ENCODE measurements around the gene HBQ1.

The HBQ1 gene

DNA sequence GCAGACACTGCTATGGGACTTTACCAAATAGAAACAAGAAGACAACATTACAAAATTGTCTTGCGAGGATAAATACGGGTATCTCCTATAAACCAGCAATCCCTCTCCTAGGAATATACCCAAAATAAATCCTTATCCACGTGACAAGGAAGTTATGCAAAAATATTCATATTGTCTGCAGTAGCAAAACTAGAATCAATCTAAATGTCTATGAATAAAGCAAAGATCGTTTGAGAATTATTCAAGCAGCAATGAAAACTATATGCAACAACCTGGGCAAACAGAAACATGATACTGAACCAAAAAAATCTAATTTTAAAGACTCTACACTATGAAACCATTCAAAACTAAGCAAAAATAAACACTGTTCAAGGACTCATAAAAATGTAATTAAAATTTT lies 39.8 kb downstream of the HBQ1 start:
- H3K4me3 ChIP-seq (ENCODE audit: low read depth, low read length): no peak overlapping the region
- ChIA-PET CTCF (interaction anchor here (0.6 kb wide), 1 partner anchor 9 kb away, joined by 3 read pairs; no protein-coding TSS in a partner anchor), POLR2A (interaction anchor here (2.5 kb wide), 1 partner anchor 8 kb away, joined by 6 read pairs; no protein-coding TSS in a partner anchor)
- TF ChIP-seq, protein P1, sequence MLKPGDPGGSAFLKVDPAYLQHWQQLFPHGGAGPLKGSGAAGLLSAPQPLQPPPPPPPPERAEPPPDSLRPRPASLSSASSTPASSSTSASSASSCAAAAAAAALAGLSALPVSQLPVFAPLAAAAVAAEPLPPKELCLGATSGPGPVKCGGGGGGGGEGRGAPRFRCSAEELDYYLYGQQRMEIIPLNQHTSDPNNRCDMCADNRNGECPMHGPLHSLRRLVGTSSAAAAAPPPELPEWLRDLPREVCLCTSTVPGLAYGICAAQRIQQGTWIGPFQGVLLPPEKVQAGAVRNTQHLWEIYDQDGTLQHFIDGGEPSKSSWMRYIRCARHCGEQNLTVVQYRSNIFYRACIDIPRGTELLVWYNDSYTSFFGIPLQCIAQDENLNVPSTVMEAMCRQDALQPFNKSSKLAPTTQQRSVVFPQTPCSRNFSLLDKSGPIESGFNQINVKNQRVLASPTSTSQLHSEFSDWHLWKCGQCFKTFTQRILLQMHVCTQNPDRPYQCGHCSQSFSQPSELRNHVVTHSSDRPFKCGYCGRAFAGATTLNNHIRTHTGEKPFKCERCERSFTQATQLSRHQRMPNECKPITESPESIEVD (tag by site-specific recombination; IDR thresholded peaks at IDR 0.05): peak; percentile 74
- no peak for TF ChIP-seq ZNF354C (tag by site-specific recombination; IDR thresholded peaks at IDR 0.05; ENCODE audit: borderline replicate concordance, low read depth)
- no peak for TF ChIP-seq KLF8 (tag by site-specific recombination; IDR thresholded peaks at IDR 0.05)
- no peak overlapping the region for H3K27ac ChIP-seq (ENCODE audit: extremely low read depth, low read depth, low read length)
- no peaks in the 10 kb centered on the region for H3K9me3 ChIP-seq (ENCODE audit: control insufficient read depth, insufficient read depth, low read depth, low read length)
- peaks cover 71 to 83% of the 10 kb centered on the region in 2 experiments; a peak in 2 of 3 replicates for H3K36me3 ChIP-seq (ENCODE audit: control insufficient read depth in 2 of 2, insufficient read depth in 1 of 2, low read length in 2 of 2)
- no peaks in the 10 kb centered on the region for H3K4me1 ChIP-seq (ENCODE audit: control insufficient read depth, insufficient read depth, low read length)

DNA sequence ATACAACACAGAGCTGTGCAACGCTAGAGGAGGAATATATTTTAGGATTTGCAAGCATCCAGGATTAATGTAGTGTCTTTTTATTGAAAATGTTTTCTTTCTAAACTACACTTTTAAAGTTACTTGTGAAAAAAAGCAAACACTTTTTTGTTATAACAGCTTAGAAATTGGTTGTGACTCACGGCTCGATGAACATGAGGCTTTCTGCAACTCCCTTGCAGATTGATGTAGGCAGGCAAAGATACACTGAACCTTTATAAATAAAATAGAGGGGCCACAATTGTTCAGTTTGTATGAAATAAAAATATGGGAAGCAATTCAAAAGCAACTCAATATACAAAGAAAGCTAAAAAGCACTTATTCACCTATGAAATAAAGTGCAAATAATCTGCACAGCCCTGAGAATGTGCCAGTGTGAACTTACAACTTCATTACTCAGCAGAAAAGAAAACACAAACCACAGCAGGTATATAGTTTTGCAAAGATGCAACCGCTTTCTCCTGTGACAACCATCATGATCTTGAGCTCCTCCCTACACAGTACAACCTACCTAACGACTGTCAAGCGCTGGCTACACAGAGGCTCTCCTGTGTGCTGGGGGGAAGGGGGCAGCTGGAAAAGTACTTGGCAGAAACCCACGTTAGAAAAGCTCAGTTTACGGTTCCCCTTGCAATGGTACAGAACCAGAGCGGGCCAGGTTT lies 48.0 kb downstream of the HBQ1 start:
- POLR2A ChIA-PET: interaction anchor here (0.7 to 3.9 kb wide), 7 partner anchors 10 to 175 kb away, joined by 3 to 31 read pairs (median 4); partner anchors contain the start of genes AXIN1, POLR3K and SNRNP25
- peak overlapping the region; percentile 89 for H3K4me3 ChIP-seq (ENCODE audit: low read depth, low read length)
- no peaks in the 10 kb centered on the region for H3K9me3 ChIP-seq (ENCODE audit: control insufficient read depth, insufficient read depth, low read depth, low read length)
- peak overlapping the region; percentile 99 for H3K27ac ChIP-seq (ENCODE audit: extremely low read depth, low read depth, low read length)
- TF ChIP-seq KLF8 (tag by site-specific recombination; IDR thresholded peaks at IDR 0.05) (no peak), ZNF629 (tag by site-specific recombination; IDR thresholded peaks at IDR 0.05) (no peak), PRDM1 (tag by site-specific recombination; IDR thresholded peaks at IDR 0.05) (no peak), ZNF777 (tag by site-specific recombination; IDR thresholded peaks at IDR 0.05; ENCODE audit: borderline replicate concordance) (no peak), ZNF555 (tag by site-specific recombination; conservative IDR thresholded peaks at IDR 0.05) (no peak), ZNF211 (tag by site-specific recombination; IDR thresholded peaks at IDR 0.05; ENCODE audit: low read depth) (no peak), ZNF791 (tag by site-specific recombination; IDR thresholded peaks at IDR 0.05) (no peak), ZEB2 (tag by site-specific recombination; IDR thresholded peaks at IDR 0.05) (no peak), ZFP41 (tag by site-specific recombination; IDR thresholded peaks at IDR 0.05; ENCODE audit: borderline replicate concordance) (no peak), KLF7 (tag by site-specific recombination; IDR thresholded peaks at IDR 0.05; ENCODE audit: borderline replicate concordance) (no peak), ZNF792 (tag by site-specific recombination; IDR thresholded peaks at IDR 0.05) (no peak), ZNF544 (tag by site-specific recombination; IDR thresholded peaks at IDR 0.05) (no peak), ZNF701 (tag by site-specific recombination; IDR thresholded peaks at IDR 0.05) (no peak), ZNF292 (tag by site-specific recombination; IDR thresholded peaks at IDR 0.05; ENCODE audit: borderline replicate concordance, low read depth) (no peak)
- TF ChIP-seq, protein P2, sequence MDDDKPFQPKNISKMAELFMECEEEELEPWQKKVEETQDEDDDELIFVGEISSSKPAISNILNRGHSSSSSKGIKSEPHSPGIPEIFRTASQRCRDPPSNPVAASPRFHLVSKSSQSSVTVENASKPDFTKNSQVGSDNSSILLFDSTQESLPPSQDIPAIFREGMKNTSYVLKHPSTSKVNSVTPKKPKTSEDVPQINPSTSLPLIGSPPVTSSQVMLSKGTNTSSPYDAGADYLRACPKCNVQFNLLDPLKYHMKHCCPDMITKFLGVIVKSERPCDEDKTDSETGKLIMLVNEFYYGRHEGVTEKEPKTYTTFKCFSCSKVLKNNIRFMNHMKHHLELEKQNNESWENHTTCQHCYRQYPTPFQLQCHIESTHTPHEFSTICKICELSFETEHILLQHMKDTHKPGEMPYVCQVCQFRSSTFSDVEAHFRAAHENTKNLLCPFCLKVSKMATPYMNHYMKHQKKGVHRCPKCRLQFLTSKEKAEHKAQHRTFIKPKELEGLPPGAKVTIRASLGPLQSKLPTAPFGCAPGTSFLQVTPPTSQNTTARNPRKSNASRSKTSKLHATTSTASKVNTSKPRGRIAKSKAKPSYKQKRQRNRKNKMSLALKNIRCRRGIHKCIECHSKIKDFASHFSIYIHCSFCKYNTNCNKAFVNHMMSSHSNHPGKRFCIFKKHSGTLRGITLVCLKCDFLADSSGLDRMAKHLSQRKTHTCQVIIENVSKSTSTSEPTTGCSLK (tag by site-specific recombination; IDR thresholded peaks at IDR 0.05): no peak
- TF ChIP-seq, protein P3, sequence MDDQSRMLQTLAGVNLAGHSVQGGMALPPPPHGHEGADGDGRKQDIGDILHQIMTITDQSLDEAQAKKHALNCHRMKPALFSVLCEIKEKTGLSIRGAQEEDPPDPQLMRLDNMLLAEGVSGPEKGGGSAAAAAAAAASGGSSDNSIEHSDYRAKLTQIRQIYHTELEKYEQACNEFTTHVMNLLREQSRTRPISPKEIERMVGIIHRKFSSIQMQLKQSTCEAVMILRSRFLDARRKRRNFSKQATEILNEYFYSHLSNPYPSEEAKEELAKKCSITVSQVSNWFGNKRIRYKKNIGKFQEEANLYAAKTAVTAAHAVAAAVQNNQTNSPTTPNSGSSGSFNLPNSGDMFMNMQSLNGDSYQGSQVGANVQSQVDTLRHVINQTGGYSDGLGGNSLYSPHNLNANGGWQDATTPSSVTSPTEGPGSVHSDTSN (CRISPR knock-in tag; IDR thresholded peaks at IDR 0.05): no peak
- TF ChIP-seq, protein P4, sequence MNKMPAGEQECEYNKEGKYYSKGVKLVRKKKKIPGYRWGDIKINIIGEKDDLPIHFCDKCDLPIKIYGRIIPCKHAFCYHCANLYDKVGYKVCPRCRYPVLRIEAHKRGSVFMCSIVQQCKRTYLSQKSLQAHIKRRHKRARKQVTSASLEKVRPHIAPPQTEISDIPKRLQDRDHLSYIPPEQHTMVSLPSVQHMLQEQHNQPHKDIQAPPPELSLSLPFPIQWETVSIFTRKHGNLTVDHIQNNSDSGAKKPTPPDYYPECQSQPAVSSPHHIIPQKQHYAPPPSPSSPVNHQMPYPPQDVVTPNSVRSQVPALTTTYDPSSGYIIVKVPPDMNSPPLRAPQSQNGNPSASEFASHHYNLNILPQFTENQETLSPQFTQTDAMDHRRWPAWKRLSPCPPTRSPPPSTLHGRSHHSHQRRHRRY (tag by site-specific recombination; IDR thresholded peaks at IDR 0.05): no peak
- no peaks in the 10 kb centered on the region for H3K4me1 ChIP-seq (ENCODE audit: control insufficient read depth, insufficient read depth, low read length)
- H3K36me3 ChIP-seq (ENCODE audit: control insufficient read depth in 2 of 2, insufficient read depth in 1 of 2, low read length in 2 of 2): peaks cover 20 to 43% of the 10 kb centered on the region in 2 experiments
- CTCF ChIA-PET: interaction anchor here (0.6 to 1.7 kb wide), 8 partner anchors 9 to 137 kb away, joined by 3 to 6 read pairs (median 3); no protein-coding TSS in a partner anchor
